WERI-Rb-1 (cell line): Measurements from ENCODE around the gene STAT5A.
"Not testable (repeated sequence)": the region's sequence is repeated elsewhere in the genome, so short reads cannot be mapped to it uniquely, and the experiment has no call there.

ENCODE experiments used
- DNase-seq: peaks from one replicate; pipeline ENCODE4 v3.0.0-alpha.2; 2020
- H3K27ac ChIP-seq: fragments of 250-450 bp; sonication (Bioruptor Pico); 2 replicates; pipeline ENCODE4 v1.5.1; 2020; ENCODE audit warnings: mild to moderate bottlenecking, moderate library complexity
- H3K27me3 ChIP-seq: fragments of 250-450 bp; sonication (Bioruptor Pico); 2 replicates; pipeline ENCODE4 v1.5.1; 2021; ENCODE audit warnings: mild to moderate bottlenecking, low read depth, moderate library complexity; ENCODE audit not compliant: insufficient read depth, severe bottlenecking
- H3K36me3 ChIP-seq: fragments of 250-450 bp; sonication (Bioruptor Pico); 2 replicates; pipeline ENCODE4 v1.5.1; 2020; ENCODE audit warnings: mild to moderate bottlenecking, moderate library complexity
- H3K4me3 ChIP-seq: 2 replicates; pipeline ENCODE4 v1.5.1; 2011; ENCODE audit warnings: low read depth, mild to moderate bottlenecking, control low read depth, low read length
- H3K9me3 ChIP-seq: fragments of 250-450 bp; sonication (Bioruptor Pico); 2 replicates; pipeline ENCODE4 v1.5.1; 2021; ENCODE audit warnings: mild to moderate bottlenecking, moderate library complexity; ENCODE audit not compliant: severe bottlenecking
- CTCF ChIP-seq: IDR thresholded peaks from 2 replicates; pipeline ENCODE4 v1.5.1; 2011; ENCODE audit warnings: low read depth, mild to moderate bottlenecking, control low read depth, inconsistent platforms, low read length

Gene STAT5A

GRCh38 chr17:42315402-42316156, 27.3 kb downstream of the STAT5A start:
- Histone ChIP-seq H3K9me3 (no peaks in the 10 kb centered on the region), H3K27me3 (no peaks in the 10 kb centered on the region), H3K27ac (no peak overlapping the region), H3K4me3 (no peak overlapping the region), H3K36me3 (no peaks in the 10 kb centered on the region)
- no peak for DNase-seq
- TF ChIP-seq CTCF: no peak

- no peaks in the 10 kb centered on the region for H3K9me3 ChIP-seq
- no peak for DNase-seq
- peak overlapping the region; percentile 40 for H3K27ac ChIP-seq
- H3K36me3 ChIP-seq: no peaks in the 10 kb centered on the region
- H3K4me3 ChIP-seq: no peak overlapping the region
- TF ChIP-seq CTCF: no peak
- no peaks in the 10 kb centered on the region for H3K27me3 ChIP-seq
Measured at GRCh38 chr17:42316755-42317154, 28.5 kb downstream of the STAT5A start.

GRCh38 chr17:42317266-42317845, 29.1 kb downstream of the STAT5A start:
- Histone ChIP-seq H3K9me3 (no peaks in the 10 kb centered on the region), H3K27me3 (no peaks in the 10 kb centered on the region), H3K27ac (peak overlapping the region; percentile 40), H3K4me3 (no peak overlapping the region), H3K36me3 (no peaks in the 10 kb centered on the region; the same call in 1 of the 2 replicates)
- peak; percentile 63 for DNase-seq
- TF ChIP-seq CTCF: no peak

- H3K27ac ChIP-seq, H3K4me3 ChIP-seq, H3K27me3 ChIP-seq, H3K9me3 ChIP-seq, DNase-seq, H3K36me3 ChIP-seq: not testable (repeated sequence)
Measured at GRCh38 chr17:42317967-42318366, 29.7 kb downstream of the STAT5A start.

- no peak for DNase-seq
- Histone ChIP-seq H3K9me3 (no peaks in the 10 kb centered on the region), H3K27me3 (no peaks in the 10 kb centered on the region), H3K36me3 (peaks cover 3% of the 10 kb centered on the region), H3K4me3 (no peak overlapping the region), H3K27ac (no peak overlapping the region; the same call in 1 of the 2 replicates)
- no peak for TF ChIP-seq CTCF
Measured at GRCh38 chr17:42321555-42321954, 33.3 kb downstream of the STAT5A start.

GRCh38 chr17:42322382-42323267, 34.3 kb downstream of the STAT5A start:
- Histone ChIP-seq H3K9me3 (no peaks in the 10 kb centered on the region), H3K27me3 (no peaks in the 10 kb centered on the region), H3K36me3 (peaks cover 3% of the 10 kb centered on the region), H3K4me3 (no peak overlapping the region), H3K27ac (no peak overlapping the region)
- TF ChIP-seq CTCF: peak; percentile 100
- peak; percentile 98 for DNase-seq
